ENCODE data around the gene SHISA7. TPM values are rescaled to one million over a fixed set of nuclear protein-coding genes. Genes with fewer than 3 reads are reported as not detected.

SHISA7 gene
- total RNA-seq, 2 experiments from 2014 or later, result not detected

DNA sequence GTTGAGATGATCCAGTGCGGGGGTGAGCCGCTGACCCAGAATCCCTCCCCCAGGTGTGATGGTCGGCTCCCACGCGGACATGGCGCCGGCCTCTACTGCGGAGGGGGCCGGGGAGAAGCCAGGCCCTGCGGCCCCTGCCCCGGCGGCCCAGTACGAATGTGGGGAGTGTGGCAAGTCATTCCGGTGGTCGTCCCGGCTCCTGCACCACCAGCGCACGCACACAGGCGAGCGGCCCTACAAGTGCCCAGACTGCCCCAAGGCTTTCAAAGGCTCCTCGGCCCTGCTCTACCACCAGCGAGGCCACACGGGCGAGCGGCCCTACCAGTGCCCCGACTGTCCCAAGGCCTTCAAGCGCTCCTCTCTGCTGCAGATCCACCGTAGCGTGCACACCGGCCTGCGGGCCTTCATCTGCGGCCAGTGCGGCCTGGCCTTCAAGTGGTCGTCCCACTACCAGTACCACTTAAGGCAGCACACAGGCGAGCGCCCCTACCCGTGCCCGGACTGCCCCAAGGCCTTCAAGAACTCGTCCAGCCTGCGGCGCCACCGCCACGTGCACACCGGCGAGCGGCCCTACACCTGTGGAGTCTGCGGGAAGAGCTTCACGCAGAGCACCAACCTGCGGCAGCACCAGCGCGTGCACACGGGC, 38.2 kb upstream of the SHISA7 start:
- Mint-ChIP-seq H3K27me3 (no peaks in the 10 kb centered on the region), H3K36me3 (ENCODE audit: low read depth) (peaks cover 2% of the 10 kb centered on the region), H3K27ac (no peak overlapping the region), H3K9me3 (no peaks in the 10 kb centered on the region), H3K4me3 (no peak overlapping the region), H3K4me1 (ENCODE audit: low read depth) (peaks cover 34% of the 10 kb centered on the region)
- no peak for DNase-seq
- POLR2A ChIA-PET, result no interaction called here
- TF ChIP-seq, protein P1, sequence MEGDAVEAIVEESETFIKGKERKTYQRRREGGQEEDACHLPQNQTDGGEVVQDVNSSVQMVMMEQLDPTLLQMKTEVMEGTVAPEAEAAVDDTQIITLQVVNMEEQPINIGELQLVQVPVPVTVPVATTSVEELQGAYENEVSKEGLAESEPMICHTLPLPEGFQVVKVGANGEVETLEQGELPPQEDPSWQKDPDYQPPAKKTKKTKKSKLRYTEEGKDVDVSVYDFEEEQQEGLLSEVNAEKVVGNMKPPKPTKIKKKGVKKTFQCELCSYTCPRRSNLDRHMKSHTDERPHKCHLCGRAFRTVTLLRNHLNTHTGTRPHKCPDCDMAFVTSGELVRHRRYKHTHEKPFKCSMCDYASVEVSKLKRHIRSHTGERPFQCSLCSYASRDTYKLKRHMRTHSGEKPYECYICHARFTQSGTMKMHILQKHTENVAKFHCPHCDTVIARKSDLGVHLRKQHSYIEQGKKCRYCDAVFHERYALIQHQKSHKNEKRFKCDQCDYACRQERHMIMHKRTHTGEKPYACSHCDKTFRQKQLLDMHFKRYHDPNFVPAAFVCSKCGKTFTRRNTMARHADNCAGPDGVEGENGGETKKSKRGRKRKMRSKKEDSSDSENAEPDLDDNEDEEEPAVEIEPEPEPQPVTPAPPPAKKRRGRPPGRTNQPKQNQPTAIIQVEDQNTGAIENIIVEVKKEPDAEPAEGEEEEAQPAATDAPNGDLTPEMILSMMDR (IDR thresholded peaks at IDR 0.05), result no peak
- intact Hi-C loops (cut with micrococcal nuclease), result no loop called here
- ATAC-seq, result no peak
- CTCF ChIA-PET, result no interaction called here

DNA sequence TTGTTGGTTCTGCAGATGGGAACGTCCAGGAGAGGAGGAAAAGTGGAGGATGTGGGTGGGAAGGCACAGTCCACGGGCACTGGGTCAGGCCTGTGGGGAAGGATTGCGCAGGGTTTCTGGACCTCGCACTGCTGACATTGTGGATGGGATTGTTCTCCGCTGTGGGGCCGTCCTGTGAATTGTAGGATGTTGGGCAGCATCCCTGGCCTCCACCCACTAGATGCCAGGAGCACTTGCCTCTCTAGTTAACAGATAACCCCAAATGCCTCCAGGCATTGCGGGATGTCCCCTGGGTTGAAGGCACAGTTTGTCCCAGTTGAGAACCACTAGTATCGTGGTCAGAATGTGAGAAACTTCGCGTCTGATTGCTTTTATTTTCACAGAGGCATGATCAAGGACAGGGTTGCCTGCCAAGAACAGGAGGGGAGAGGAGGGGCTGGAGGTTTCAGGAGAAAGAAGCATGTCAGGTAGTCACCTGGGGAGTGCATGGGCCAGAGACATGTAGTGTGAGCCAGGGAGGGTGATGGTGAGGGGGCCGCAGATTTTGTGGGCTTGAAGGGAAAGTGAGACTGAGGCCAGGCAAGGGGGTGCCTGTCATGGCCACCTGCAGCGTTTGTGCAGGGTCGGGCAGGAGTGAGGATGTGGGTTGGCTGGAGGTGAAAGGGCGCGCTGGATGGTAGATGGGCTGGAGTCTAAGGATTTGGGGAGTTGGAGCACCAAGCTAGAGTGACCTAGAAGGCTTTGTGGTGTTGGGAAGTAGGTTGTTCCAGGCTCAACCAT, 36.5 kb upstream of the SHISA7 start:
- Mint-ChIP-seq H3K4me3 (peak overlapping the region; percentile 4), H3K27me3 (no peaks in the 10 kb centered on the region), H3K27ac (peak overlapping the region; percentile 20), H3K36me3 (ENCODE audit: low read depth) (peaks cover 2% of the 10 kb centered on the region), H3K9me3 (no peaks in the 10 kb centered on the region), H3K4me1 (ENCODE audit: low read depth) (peaks cover 28% of the 10 kb centered on the region)
- no peak for ATAC-seq
- POLR2A ChIA-PET, result interaction anchor here (1.2 kb wide), 1 partner anchor 179 kb away, joined by 3 read pairs; no protein-coding TSS in a partner anchor
- intact Hi-C loops (cut with micrococcal nuclease), result no loop called here
- TF ChIP-seq, protein P1 (IDR thresholded peaks at IDR 0.05), result no peak
- DNase-seq, result no peak
- CTCF ChIA-PET, result interaction anchor here (1.5 to 1.6 kb wide), 2 partner anchors 12 to 24 kb away, joined by 6 read pairs; no protein-coding TSS in a partner anchor

DNA sequence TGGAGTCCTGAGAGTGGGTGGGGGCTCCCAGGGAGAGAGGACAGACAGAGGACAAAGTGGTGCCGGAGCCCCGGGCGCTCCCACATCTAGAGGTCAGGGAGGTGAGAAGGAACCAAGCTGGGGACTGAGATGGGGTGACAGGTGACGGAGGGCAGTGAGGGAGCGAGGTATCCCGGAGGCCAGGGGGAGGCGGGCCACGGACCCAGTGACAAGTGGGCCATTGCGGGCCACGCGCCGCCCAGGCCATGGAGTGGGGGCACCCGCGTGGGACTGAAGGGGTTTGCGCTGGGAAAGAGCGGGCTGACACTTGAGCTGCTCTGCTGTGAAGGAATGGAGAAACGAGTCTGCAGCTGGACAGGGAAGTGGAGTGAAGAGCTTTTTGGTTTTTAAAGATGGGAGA, 35.9 kb upstream of the SHISA7 start:
- ATAC-seq (no peak), DNase-seq (no peak)
- Mint-ChIP-seq H3K36me3 (ENCODE audit: low read depth) (peaks cover 2% of the 10 kb centered on the region), H3K4me3 (peak overlapping the region; percentile 4), H3K4me1 (ENCODE audit: low read depth) (peaks cover 28% of the 10 kb centered on the region), H3K9me3 (no peaks in the 10 kb centered on the region), H3K27ac (no peak overlapping the region), H3K27me3 (no peaks in the 10 kb centered on the region)
- TF ChIP-seq, protein P1 (IDR thresholded peaks at IDR 0.05), result no peak
- POLR2A ChIA-PET, result interaction anchor here (1.2 kb wide), 1 partner anchor 178 kb away, joined by 3 read pairs; no protein-coding TSS in a partner anchor
- CTCF ChIA-PET, result interaction anchor here (1.5 to 4.2 kb wide), 3 partner anchors 12 to 25 kb away, joined by 6 to 45 read pairs (median 6); no protein-coding TSS in a partner anchor
- intact Hi-C loops (cut with micrococcal nuclease), result no loop called here

DNA sequence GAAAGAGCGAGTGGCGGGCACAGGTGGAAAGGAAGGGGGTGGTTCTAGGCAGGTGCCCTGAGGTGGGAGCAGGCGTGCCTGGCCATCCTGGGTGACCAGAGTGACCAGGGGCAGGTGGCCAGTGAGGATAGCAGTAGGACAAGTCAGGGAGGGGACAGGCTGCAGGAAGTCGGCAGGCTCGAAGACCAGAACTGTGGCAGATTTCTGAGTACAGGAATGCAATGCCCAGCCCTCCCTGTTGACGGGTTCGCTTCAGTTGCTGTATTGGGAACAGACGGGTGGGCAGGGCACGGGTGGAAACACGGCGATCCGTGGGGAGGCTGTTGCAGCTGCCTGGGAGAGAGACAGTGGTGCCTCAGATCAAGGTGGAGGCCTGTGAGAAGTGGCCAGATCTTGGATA, 35.3 kb upstream of the SHISA7 start:
- CTCF ChIA-PET, result interaction anchor here (1.5 to 4.2 kb wide), 2 partner anchors 11 to 25 kb away, joined by 6 to 45 read pairs; no protein-coding TSS in a partner anchor
- POLR2A ChIA-PET, result no interaction called here
- no peak for ATAC-seq

More for the DNA sequence above, 35.3 kb upstream of the SHISA7 start:
- peaks cover 28% of the 10 kb centered on the region for H3K4me1 Mint-ChIP-seq (ENCODE audit: low read depth)
- H3K27me3 Mint-ChIP-seq, result no peaks in the 10 kb centered on the region
- H3K36me3 Mint-ChIP-seq (ENCODE audit: low read depth), result peaks cover 2% of the 10 kb centered on the region
- intact Hi-C loops (cut with micrococcal nuclease), result no loop called here
- TF ChIP-seq, protein P1 (IDR thresholded peaks at IDR 0.05), result no peak
- peak overlapping the region; percentile 91 for H3K4me3 Mint-ChIP-seq
- no peak overlapping the region for H3K27ac Mint-ChIP-seq
- no peaks in the 10 kb centered on the region for H3K9me3 Mint-ChIP-seq
- no peak for DNase-seq

Data from activated CD8-positive, alpha-beta T cell treated with anti-CD3 and anti-CD28 coated beads for 36 hours (primary cell).